COR-L47 (cell line): Measurements from ENCODE around the gene RAB1B.
"Not testable (repeated sequence)": the region's sequence is repeated elsewhere in the genome, so short reads cannot be mapped to it uniquely, and the experiment has no call there.

Experiments used
- DNase-seq: peaks from one replicate; lab custom pipeline; 2025; lab: John Stamatoyannopoulos, UW

Gene RAB1B

DNA sequence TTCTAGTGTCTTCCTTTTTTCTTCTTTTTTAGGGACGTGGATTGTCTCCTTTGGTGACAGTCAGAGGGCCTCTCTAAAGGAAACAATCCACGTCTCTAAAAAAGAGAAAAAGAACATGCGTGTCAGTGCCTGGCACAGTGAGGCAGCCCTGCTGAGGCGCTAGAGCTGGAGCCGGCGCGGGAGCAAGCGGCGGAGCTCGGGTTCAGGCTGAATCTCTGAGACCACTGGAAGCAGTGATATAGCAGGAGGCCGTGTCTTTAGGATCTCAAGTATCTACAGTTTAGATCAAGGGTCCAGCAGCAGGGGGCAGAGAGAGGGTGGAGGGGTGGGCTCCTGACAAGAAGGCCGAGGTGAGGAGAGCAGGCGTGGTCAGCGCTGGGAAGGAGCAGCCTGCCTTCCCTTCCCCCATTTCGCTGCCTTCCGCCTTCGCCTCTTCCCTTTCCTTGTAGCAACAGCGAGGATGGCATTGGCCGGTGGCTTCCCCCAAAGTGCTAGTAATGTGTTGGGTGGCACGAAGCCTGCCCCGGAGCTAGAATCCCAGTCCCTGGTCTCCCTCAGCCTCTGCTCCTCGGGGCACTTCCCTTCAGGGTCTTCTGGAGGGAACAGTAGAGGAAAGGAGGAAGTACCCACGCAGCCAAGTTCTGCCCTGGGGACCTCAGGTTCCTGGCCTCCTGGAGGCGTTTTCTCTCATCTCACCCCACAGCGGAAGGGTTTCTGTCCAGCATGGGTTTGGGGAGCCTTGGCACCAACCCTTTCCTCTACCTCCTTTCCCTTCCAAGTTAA lies 28.2 kb upstream of the RAB1B start:
- DNase-seq, result no peak

DNA sequence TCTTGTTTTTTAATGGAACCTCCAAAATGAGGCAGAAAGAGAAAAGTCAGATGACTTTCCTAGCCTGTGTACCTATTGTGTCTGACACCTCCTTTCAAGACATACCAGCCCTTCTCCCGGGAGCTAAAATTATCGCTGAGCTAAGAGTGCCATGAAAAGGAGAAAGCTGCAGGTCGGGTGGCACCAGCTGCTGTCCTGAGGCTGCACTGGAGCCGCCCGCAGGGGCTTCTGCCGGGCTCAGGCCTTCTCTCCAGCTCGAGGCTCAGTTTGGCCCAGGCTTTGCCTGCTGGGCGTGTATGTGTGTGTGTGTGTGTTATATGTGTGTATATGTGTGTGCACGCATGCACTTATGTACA lies 27.7 kb upstream of the RAB1B start:
- DNase-seq, result no peak

GRCh38 chr11:66242095-66242765 lies 26.2 kb upstream of the RAB1B start:
- no peak for DNase-seq

- DNase-seq, result no peak
Measured at GRCh38 chr11:66243782-66244535, 24.5 kb upstream of the RAB1B start.

DNA sequence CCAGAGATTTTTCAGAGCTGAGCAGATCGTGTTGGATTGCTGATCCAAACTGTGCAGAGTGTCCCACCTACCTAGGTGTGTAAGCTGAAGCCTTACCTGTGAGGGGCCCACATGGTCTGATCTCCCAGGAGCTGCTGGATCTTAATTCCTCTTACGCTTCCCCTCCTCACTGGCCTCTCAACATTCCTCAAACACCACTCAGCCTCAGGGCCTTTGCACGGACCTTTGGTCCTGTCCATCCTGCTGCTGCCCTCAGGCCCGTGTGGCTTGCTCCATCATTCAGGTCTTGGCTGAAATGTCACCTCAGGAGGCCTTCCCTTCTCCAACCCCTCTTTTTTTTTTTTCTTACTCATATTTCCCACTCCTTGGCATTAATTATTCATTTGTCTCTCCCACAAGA lies 21.1 kb upstream of the RAB1B start:
- no peak for DNase-seq

DNA sequence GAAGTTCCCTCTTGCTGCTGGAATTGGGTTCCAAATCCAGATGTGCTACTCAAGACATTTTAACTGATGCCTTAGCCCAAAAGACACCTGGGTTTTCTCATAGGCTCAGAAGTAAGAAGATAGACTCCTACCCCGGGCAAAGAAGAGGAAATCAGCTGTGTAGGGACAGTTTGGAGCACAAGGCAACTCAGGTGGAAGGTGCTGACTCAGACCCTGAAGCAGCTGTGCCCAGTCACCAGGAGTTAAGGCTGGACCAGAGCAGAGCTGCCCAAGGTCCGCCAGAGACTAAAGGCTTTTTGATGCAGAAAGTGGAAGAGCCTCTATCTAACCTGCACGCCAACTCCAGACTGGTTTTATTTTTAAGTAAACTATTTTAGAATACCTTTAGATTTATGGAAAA lies 20.6 kb upstream of the RAB1B start:
- DNase-seq, result no peak

DNA sequence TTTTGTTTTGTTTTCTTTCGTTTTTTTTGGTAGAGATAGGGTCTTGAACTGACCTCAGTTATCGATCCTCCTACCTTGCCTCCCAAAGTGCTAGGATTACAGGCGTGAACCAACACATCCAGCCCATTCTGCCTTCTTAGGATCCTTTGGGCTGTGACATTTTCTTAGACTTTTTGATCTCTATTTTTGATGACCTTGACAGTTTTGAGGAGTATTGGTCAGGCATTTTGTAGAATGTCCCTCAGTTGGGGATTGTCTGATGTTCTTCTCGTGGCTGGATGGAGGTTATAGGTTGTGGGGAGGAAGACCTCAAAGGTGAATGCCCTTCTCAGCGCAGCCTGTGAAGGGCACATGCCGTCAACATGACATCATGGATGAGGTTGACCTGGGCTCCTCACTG lies 19.5 kb upstream of the RAB1B start:
- DNase-seq, result no peak

GRCh38 chr11:66251809-66252208 lies 16.6 kb upstream of the RAB1B start:
- DNase-seq, result no peak

- not testable (repeated sequence) for DNase-seq
Measured at GRCh38 chr11:66253081-66253480, 15.4 kb upstream of the RAB1B start.

DNA sequence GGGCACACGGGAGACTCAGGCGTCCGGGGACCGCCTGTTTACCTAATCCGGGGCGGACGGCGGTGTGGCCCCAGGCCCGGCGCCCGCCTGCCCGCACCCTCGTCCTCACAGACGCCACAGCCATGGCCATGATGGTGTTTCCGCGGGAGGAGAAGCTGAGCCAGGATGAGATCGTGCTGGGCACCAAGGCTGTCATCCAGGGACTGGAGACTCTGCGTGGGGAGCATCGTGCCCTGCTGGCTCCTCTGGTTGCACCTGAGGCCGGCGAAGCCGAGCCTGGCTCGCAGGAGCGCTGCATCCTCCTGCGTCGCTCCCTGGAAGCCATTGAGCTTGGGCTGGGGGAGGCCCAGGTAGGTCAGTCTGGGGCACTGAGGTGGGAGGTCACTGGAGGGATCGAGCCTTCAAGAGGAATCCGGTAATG lies 10.0 kb upstream of the RAB1B start:
- DNase-seq, result no peak

DNA sequence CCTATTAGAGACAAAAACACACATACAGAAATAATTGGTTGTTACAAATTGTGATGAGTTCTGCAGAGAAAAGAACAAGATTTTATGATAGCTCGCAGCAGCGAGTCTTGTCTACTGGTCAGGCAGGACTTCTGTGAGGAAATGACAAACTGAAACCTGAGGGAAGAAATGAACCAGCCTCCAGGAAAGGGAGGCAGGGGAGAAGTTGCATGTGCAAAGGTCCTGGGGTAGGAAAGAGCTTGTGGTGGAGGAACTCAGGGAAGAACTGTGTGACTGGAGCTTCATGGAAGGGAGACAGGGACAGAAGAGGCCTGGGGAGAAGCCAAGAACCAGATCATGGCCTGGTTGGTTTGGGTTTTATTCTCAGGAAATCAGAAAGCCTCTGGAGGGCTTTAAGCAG lies 9.2 kb upstream of the RAB1B start:
- no peak for DNase-seq

- no peak for DNase-seq
Measured at GRCh38 chr11:66259956-66260355, 8.5 kb upstream of the RAB1B start.

GRCh38 chr11:66261578-66261977 lies 6.9 kb upstream of the RAB1B start:
- no peak for DNase-seq

DNA sequence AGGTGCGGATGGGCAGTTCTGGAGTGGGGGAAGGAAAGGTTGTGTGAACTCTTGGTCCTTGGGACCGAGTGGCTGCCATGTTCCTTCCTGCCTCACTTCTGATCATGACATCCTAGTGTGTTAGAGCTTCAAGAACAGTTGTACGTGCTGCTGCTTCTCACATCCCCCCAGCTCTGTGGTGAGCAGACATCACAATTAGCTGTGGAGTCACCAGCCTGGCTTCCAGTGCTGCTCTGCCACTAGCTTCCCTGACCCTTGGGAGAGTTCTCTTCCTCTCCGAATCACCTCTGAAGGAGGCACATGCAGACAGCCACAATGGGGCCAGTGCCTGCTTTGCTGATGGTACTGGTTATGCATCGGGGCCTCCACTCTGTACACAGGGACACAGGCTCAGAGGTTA lies 6.2 kb upstream of the RAB1B start:
- DNase-seq, result no peak

GRCh38 chr11:66262696-66263095 lies 5.7 kb upstream of the RAB1B start:
- no peak for DNase-seq

- no peak for DNase-seq
Measured at GRCh38 chr11:66263231-66263630, 5.2 kb upstream of the RAB1B start.

DNA sequence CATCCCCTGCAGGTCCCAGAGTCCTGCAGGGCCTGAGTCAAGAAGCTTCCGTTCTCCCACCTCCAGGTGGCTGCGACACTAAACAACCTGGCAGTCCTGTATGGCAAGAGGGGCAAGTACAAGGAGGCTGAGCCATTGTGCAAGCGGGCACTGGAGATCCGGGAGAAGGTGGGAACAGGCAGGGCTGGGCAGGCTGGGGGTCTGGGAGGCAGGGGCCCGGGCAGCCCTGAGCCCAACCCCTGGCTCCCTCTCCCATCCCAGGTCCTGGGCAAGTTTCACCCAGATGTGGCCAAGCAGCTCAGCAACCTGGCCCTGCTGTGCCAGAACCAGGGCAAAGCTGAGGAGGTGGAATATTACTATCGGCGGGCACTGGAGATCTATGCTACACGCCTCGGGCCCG lies 4.7 kb upstream of the RAB1B start:
- DNase-seq, result no peak

DNA sequence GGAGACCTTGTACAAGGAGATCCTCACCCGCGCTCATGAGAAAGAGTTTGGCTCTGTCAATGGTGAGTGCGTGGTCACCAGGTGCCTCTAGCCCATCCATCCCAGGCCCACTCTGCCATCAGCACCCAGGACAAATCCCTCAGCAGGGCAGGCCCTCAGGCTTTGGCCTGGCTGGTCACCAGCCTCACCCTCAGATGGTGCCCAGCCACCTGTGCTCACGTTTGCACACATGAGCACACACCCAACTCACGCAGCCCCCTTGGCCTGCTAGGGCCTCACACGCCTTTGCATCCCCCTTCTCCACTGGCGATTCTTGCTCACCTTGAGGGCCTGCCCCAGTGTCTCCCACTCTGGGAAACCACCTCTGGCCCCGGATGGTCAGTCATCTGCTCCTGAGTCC lies 4.1 kb upstream of the RAB1B start:
- no peak for DNase-seq

DNA sequence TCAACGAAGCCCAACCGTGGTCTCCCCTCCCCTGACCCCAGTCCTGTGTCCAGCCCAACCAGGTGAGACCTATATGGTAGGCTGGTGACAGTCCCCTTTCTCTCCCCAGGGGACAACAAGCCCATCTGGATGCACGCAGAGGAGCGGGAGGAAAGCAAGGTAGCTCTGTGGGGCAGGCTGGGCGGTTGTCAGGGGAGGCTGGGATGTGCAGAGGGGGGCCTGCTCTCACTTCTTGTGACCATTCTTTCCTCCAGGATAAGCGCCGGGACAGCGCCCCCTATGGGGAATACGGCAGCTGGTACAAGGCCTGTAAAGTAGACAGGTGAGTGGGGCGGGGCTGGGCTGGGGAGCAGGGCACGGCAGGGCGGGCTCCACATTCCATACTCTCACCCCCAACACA lies 3.5 kb upstream of the RAB1B start:
- DNase-seq, result no peak

GRCh38 chr11:66265531-66266377 lies 2.7 kb upstream of the RAB1B start:
- no peak for DNase-seq

DNA sequence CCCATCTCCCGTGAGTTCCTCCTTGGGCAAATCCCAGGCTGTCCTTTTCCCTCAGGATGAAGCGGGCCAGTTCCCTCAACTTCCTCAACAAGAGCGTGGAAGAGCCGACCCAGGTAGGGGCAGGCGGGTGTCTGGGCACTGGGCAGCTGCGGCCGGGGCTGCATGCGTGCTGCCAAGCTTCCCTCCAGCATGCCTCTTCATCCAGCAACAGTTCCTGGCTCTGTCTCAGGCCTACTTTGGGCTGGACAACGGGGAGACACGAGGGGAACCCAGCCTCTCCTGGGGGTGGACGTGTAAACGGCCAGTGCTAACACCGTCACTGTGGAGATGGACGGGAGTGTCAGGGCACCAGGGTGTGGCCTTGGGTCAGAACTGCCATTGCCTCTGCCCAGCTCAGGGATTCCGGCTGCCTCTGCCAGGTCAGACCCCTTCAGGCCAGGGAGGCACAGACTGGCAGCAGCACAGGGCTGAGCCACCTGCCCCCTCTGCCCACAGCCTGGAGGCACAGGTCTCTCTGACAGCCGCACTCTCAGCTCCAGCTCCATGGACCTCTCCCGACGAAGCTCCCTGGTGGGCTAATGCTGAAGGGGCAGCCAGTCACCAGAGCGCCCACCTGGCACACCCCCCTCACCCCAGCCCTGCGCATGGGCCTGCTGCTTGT lies 1.9 kb upstream of the RAB1B start:
- no peak for DNase-seq

DNA sequence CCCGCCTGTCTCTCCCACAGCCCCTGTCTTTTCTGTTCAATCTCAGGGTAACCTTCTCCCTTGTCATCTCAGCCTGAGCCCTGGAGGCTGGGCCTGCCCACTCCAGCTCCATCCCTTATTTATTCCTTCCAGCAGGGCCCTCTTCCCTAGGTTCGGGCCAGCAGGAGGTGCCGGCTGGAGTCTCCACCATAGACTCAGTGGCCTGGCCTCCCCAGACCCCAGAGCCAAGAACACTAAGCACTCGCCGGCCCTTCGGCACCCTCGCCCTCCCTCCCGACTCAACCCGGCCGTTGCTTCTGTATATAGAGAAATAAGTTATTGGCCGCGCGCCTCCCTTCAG lies 1.4 kb upstream of the RAB1B start:
- DNase-seq, result no peak
